GM18526 (cell line): Measurements from ENCODE around the gene CDC6.

Experiments used
- POLR2A ChIP-seq: IDR thresholded peaks from 3 replicates; pipeline ENCODE4 v1.6.1; 2011; ENCODE audit not compliant: insufficient read length; ENCODE audit errors: extremely low read depth

CDC6 gene

GRCh38 chr17:40268141-40268712 is 19.5 kb upstream of the CDC6 start:
- TF ChIP-seq POLR2A: no peak

DNA sequence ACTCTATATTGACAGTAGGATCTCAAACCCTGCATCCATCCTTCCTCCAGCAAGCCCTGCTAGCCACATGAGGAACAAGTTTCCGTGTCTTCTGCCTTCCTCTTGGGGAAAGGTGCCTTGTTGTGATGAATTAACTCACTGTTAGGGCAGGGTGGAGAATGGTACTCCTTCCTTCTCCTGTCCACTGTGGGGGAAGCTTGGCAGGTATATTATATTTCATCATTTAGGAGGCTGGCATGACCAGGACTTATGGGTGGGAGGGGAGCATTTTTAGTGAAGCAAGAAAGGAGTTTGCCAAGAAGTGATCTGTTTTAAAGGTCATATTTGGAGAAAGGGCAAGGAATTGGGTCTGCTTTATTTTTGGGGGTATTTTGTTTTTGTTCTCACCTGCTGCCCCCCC is 9.3 kb upstream of the CDC6 start:
- no peak for TF ChIP-seq POLR2A

GRCh38 chr17:40279402-40279801 is 8.3 kb upstream of the CDC6 start:
- no peak for TF ChIP-seq POLR2A

DNA sequence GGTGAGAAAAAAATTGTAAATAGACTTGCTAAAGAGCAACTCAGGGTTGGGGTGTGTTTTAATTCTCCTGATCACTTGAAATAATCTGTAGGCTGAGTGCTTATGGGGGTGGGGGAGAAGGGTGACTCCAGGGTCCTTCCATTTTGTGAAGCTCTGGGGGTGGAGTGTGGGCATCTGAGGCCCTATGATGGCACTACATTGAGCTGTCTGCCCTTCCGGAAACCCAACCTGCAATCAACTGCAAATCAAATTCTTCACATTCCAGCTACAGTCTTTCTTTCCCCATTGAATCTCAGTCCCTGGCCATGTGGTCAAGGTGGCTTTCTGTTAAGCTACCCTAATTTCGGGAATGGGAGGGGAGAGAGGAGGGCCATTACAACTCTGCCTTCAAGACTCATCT is 6.0 kb upstream of the CDC6 start:
- TF ChIP-seq POLR2A: no peak

DNA sequence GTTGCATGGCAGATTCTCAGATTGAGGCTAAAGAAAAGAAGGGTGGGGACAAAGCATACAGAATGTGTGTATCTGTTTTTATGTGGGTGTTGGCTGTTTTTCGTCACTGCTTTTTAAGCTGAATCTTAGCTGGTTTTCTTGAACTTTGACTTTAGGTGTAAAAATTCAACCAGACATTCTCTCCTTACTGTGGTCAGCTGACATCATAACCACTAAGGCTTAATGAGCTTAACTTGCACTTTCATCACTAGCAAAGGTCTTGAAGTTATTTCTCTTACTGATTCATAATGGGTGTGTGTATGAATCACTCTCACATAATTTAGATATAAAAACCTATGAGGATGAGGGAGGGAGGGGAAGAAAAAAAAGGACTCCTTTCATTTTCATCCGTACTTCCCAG is 4.0 kb upstream of the CDC6 start:
- TF ChIP-seq POLR2A: no peak

DNA sequence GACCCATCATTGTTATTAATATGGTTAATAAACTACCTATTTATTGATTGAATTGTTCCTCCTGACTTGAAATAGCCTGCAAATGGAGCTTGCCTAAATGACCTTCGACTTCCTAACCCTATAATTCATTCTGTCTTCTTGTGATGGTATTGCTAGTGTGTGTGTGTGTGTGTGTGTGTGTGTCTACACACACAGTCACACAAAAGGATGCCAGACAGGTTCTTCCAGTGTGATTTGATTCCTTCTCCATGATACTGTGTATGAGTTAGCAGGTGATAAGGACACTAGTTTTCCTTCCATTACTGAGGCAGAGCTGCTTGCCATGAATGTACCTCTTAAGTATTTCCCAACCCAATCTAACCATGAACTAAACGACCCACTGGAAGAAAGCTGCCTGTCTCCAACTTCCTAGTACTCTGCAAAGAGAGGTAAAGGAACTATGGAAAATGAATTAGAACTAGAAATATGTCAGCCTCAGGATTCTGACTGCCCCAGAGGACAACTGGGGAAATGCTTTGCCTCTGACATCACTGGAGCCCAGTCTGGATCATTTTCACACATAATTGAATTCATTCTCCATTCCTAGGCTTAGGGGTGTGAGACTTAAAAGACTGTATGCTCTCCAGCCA is 3.5 kb upstream of the CDC6 start:
- no peak for TF ChIP-seq POLR2A

DNA sequence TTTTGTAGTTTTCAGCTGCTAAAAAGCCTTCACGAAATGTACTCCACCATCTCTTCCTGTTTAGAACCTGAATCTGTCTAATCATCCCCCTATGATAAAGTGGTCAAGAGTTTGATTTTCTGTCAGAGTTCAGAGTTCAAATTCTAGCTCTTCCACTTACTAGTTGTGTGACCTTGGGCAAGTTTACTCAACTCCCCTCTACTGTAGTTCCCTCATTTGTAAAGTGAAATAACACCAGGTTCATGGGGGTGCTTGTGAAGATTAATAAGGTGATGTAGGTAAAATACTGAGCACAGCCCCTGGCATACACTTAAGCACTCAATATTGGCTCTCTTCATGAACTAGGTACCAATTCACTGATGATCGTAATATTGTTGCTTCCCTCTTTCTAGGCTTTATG is 1.2 kb upstream of the CDC6 start:
- no peak for TF ChIP-seq POLR2A

DNA sequence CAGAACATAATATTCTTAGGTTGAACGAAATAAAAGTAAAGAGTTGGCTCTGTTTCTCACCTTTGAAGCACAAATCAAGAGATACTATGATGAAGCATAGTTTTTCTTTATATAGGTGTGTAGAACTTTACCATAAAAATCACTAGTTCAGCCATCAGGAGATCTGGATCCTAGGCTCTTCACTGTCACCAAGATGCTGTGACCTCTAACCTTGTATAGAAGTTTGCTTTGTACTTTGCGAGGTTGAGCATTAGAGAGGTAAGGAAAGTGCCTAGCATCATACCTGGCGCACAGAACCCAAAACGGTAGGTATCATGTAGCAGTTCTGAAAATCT is 553 bp upstream of the CDC6 start:
- no peak for TF ChIP-seq POLR2A

- TF ChIP-seq POLR2A: no peak
Observed at GRCh38 chr17:40290629-40291280, 3.1 kb downstream of the CDC6 start.

- no peak for TF ChIP-seq POLR2A
Observed at GRCh38 chr17:40291281-40291664, 3.6 kb downstream of the CDC6 start.

DNA sequence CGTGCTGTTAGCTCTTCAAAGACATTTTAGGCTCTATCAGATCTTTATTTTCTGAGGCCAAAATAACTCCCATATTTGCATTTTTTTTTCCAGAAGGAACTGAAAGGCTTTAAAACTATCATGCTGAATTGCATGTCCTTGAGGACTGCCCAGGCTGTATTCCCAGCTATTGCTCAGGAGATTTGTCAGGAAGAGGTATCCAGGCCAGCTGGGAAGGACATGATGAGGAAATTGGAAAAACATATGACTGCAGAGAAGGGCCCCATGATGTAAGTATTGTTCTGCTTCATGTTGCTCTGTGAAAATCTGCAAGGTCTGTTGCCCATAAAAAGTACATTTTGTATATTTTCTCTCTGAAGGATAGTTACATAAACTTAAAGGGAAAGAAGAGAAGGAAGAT is 5.7 kb downstream of the CDC6 start:
- TF ChIP-seq POLR2A: no peak

DNA sequence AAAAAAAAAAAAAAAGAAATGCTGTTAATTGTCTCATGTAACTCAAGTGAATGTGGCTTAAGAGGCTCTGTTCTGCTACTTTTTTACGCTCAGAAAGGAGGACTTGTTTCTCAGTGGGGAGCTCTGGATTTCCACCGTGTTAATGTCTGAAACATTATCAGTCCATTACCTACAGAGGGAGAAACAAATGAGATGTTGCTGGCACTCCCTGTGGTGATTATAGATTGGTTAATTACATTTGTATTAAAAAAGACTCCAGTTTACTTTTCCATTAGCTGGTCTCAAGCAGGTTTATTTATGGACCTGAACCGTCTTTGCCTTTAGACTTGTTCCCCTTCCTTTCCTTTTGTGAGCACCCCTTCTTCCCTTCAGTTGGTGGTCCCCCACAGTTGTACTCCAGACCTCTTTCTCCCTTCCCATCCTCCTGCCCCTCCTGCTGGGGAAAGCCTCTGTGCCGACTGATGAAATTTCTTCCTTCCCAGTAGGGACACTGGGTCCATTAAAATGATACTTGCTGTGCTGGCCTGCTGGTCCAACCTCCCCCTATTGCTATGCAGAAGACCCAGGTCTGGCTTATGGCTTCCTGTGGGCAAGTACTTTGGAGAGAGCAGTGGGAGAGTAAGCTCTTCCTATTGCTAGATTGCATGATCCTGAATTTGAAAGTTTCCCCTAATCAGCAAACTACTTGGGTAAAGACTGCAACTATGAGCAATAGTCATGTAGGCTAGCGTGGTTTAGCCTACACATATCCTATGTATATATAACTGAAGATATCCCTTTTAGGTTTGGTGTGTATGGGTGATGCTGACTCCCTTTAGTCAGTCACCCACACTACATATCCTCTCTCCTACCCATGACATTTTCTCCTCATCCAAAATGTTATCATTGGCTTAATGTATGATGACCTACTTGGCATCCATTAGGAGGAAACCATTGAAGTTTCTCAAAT is 8.1 kb downstream of the CDC6 start:
- TF ChIP-seq POLR2A: no peak

GRCh38 chr17:40297511-40297910 is 9.8 kb downstream of the CDC6 start:
- TF ChIP-seq POLR2A: no peak

GRCh38 chr17:40298726-40299125 is 11.0 kb downstream of the CDC6 start:
- TF ChIP-seq POLR2A: no peak

DNA sequence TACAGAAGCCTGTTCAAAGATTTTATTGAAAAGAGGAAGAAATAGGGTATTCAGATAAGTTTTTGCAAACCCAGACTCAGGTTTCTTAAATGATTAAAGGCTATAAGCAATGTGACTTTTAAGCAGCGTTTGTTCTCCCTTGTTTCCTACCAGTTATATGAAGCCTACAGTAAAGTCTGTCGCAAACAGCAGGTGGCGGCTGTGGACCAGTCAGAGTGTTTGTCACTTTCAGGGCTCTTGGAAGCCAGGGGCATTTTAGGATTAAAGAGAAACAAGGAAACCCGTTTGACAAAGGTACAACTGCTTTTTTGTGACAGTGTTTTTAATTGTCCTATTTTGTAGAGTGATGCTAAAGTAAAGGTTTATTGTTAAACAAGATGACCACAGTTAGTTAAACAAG is 13.6 kb downstream of the CDC6 start:
- TF ChIP-seq POLR2A: no peak

GRCh38 chr17:40303009-40303657 is 15.5 kb downstream of the CDC6 start:
- no peak for TF ChIP-seq POLR2A
